GM13976 (cell line): Measurements from ENCODE around the gene PRG2.

ENCODE experiments used
- DNase-seq: peaks from one replicate; pipeline ENCODE4 v3.0.0; 2012; ENCODE audit warnings: low spot score
- CTCF ChIP-seq: IDR thresholded peaks from 2 replicates; pipeline ENCODE4 v1.5.1; 2012; ENCODE audit warnings: borderline replicate concordance, mild to moderate bottlenecking; ENCODE audit not compliant: insufficient read depth; ENCODE audit errors: extremely low read depth, missing control alignments, control extremely low read depth
- in situ Hi-C: fragments of 300-500 bp; cut with MboI; formaldehyde crosslinking; loops from one replicate; pipeline ENCODE4 v1.12.0; 2022; ENCODE audit warnings: low sequenced_read_pairs, mixed read lengths, inconsistent platforms; ENCODE audit not compliant: unreplicated experiment

Gene PRG2

DNA sequence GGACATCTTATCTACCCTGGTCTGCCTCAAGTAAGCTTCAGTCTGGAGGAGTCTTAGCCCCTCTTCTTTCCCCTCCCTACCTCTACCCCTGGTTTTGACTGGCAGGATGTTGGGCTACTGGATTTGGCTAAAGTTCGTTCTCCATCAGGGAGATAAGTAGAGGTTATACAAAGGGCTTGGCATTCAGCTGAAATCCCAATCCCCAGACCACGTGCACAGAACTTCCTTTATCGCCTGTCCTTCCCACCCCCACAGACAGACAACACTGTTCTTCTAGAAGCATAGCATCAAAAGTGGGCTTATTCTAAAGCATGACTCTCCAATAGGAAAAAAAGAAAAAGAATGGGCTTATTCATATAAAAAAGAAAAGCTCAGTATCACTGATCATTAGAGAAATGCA, 17.3 kb downstream of the PRG2 start:
- in situ Hi-C loops, result no loop called here
- no peak for DNase-seq
- TF ChIP-seq CTCF, result no peak

- TF ChIP-seq CTCF, result no peak
- DNase-seq, result no peak
- in situ Hi-C loops, result no loop called here
Measured at GRCh38 chr11:57370941-57371340, 19.5 kb downstream of the PRG2 start.

- no peak for TF ChIP-seq CTCF
- DNase-seq, result no peak
- in situ Hi-C loops, result no loop called here
Measured at GRCh38 chr11:57370251-57370650, 20.2 kb downstream of the PRG2 start.

DNA sequence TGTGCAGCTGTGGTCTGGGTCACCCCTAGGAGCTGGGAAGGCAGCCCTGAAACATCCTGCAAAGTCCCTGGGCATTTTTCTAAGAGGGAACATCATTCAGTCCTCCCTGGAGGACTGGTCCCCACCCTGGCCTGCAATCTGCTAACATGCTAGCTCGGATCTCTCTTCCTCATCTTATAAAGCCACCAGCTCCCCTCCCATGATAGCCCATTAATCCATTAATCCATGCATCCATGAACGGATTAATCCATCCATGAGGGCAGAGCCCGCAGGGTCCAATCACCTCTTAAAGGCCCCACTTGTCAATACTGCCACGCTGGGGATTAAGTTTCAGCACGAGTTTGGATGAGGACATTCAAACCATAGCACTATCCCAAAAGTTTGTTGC, 21.6 kb downstream of the PRG2 start:
- in situ Hi-C loops, result no loop called here
- TF ChIP-seq CTCF, result no peak

GRCh38 chr11:57368106-57368844, 22.2 kb downstream of the PRG2 start:
- in situ Hi-C loops, result no loop called here
- no peak for TF ChIP-seq CTCF
- no peak for DNase-seq

More for the DNA sequence above, 21.6 kb downstream of the PRG2 start:
- no peak for DNase-seq

- DNase-seq, result no peak
- in situ Hi-C loops, result no loop called here
- no peak for TF ChIP-seq CTCF
Measured at GRCh38 chr11:57364851-57365660, 25.4 kb downstream of the PRG2 start.
